HG02981 (cell line): ENCODE data around the gene SLC2A1.

ENCODE experiments used
- ATAC-seq: cut with Tn5 transposase; IDR thresholded peaks from one replicate; pipeline ENCODE4 v1.9.1; 2021; ENCODE audit warnings: mild to moderate bottlenecking, moderate library complexity; ENCODE audit not compliant: unreplicated experiment

Gene SLC2A1

DNA sequence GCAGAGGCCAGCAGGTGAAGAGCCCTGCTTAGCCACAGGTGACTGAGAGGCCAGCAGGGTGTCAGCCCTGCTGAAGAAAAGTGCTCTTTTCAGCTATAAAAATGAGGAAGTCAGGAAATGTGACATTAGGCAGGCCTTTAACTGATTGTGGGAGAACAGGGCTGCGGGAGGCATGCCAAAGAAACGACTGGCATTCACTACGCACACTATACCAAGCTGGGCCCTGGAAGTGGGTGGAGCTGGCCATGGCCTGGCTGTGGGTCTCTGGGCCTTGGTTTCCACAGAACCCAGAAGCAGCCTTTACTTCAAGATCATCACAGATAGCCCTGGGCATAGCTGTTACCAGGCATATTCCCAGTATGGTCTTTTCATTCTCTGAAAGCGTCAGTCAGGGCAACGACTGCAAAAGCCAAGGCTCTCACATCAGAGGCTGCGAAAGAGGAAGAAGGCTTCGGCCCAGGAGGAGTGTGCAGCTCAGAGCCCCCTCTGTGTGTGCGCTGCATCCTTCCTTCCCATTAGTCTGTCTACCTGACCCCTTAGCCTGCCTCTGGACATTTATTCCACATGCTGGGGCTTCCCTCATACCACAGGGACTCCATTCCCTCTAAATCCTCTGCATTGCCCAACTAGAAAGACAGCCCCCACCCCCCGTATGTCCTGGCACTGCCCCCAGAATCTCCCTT is 14.3 kb downstream of the SLC2A1 start:
- ATAC-seq, result no peak

GRCh38 chr1:42943728-42944127 is 14.9 kb downstream of the SLC2A1 start:
- ATAC-seq, result no peak

- ATAC-seq, result no peak
Observed at GRCh38 chr1:42943166-42943565, 15.5 kb downstream of the SLC2A1 start.

DNA sequence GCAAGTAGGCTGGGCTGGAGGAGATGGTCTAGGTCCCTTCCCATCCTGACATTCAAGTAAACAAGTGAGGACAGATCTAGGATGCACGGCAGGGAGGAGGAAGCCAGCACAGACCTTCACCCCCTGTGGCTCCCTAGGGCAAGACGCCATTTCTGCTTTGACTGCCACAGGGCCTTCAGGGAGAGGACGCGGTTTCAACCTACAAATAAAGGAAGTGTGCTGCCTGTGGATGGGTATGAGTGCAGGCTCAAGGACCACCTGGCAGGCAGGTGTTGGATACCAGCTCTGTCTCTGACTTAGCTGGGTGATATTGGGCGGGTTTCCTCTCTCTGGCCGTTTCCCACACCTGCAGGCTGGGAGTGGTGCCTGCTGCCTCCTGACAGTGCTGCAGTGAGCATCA is 16.2 kb downstream of the SLC2A1 start:
- ATAC-seq, result no peak

DNA sequence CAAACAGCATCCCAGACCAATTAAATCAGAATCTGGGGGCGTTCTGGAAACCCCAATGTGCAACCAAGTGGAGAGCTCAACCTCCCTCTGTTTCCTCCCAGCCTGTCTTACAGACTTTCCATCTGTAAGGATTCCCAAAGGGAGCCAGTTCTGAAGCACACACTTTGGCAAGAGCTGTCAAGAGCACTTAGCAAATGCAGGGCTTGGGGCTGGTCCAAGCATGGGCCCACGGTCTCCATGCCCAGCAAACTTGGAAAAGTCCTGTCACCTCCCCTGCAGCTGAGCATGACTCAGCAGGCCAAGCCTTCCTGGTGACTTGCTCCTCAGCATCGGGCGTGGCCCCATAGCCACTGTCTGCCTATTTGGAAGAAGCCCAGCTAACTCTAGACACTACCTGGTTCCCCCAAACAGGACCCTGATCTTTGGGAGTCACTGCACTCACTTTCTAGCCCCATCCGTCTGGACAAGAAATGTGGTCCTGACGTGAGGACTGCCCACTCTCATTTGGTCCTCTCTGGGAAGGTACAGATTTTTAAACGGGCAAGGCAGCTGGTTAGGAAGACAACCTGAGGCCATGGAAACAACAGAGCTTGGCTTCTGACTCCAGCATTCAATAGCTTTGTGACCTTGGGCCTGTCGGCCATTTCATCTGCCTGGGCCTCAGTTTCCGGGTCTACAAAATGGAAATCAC is 16.9 kb downstream of the SLC2A1 start:
- no peak for ATAC-seq

GRCh38 chr1:42940851-42941639 is 17.6 kb downstream of the SLC2A1 start:
- no peak for ATAC-seq

- ATAC-seq, result no peak
Observed at GRCh38 chr1:42938645-42939615, 19.7 kb downstream of the SLC2A1 start.

DNA sequence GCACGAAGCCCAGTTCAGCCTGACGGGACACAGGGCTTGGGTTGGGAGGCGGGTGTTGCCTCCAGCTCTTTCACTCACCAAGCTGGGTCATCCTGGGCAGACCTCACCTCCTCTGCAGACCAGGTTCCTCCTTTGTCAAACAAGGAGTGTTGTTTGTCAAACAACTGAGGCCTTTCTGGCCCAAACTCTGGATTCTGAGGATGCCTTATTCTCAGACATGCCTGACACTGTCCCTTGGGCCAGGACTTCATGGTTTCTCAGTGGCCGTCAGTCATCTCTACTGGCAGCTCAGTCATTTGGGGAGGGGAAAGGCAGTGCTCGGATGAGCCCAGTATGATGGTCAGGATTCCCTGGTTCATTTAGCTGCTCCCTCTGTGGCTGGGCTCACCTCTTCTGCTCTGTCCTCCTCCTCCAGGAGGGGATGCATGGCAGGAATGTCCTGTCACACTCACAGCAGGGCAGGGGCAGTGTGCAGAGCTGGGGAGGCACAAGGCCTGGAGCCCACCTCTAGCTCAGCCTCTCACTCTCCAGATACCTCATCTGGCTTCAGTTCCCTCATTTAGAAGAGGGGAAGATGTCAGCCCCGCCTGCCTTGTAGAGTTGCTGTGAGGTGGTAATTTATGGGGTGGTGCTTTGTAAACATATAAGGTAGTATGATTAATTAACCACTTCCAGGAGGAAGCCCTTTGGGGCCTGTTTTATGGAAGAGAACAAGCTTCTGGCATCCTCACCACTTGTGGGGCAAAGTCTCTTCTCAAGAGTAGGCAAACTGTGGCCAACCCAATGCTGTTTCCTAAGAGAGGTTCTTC is 20.6 kb downstream of the SLC2A1 start:
- no peak for ATAC-seq

DNA sequence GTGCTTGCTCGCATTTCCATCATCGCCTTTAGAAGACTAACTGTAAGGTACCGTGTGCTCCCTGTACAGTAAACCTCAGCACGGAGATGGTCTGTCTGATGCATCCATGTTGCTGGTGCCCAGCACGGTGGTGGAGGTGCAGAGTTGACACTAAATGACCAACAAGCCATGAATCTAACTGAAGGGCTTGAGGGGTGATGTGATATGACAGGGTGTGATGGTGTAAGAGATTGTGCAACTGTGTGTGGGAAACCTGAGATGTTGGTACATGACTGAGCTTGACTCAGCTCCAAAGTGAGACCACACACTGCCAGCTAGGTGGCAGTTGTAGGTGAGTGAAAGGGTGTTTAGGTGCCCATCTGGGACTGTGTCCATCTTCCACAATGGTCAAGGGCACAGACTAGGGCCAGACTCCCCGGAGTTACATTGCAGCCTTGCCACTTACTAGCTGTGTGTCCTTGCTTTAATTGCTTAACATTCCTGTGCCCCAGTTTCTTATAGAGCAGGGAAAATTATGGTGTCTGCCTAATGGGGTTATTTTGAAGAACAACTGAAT is 21.4 kb downstream of the SLC2A1 start:
- ATAC-seq, result no peak

DNA sequence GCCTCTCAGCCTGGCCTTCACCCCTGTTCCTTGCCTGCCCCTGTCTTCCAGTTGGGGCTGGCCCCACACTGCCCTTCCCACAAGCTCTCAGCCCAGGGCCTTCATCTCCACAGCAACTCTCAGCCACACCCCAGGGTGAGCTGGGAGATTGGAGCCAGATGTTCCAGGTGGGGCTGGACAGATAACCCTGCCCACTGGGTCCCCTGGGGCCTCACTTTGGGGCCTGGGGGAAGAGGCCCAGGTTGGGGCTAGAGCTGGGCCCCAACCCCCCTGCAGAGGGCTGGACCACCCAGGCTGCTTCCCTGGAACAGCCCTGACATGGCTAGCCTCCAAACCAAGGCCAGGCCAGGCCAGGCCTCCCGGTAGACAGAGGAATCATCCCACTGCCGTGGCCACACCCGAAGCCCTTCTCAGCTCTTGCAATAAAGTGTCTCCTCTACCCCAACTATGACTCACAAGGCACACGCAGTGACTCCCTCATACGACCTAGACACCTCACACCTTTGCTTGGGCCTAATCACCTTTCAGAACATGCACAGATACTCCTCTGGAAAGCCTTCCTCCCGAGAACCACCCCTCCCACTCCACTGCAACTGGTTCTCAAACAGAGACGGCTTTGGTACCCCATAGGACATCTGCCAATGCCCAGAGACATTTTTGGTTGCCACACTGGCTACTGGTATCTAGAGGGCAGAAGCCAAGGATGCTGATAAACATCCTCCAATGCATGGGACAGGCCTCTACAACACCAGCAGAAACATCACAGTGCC is 22.2 kb downstream of the SLC2A1 start:
- ATAC-seq, result no peak

GRCh38 chr1:42935971-42936308 is 22.7 kb downstream of the SLC2A1 start:
- ATAC-seq, result no peak

DNA sequence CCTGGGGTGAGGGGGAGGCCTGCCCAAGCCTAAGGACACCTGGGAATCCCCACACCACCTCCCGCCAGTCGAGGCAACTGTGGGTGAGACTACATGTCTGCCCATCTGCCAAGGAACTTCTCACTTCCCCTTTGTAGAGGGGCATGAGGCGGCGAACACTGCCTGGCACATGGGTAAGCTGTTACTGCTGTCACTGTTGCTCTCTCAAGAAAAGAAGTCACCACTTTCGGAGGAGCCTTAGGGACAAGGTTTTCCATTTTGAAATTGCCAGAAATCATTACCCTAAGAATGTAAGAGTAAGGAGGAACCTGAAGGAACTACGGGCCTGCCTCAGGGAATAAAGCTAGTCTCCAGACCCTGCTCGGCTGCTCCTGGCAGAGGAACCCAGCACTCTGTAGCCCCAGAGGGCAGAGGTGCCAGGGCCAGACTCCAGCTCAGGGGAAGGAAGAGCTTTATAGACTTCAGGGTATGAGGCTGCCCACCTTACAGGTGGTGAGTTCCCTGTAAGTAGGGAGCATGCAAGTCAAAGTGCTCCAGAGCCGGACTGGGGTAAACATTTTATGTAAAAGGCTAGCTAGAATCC is 23.3 kb downstream of the SLC2A1 start:
- no peak for ATAC-seq

- no peak for ATAC-seq
Observed at GRCh38 chr1:42934541-42935312, 23.9 kb downstream of the SLC2A1 start.

DNA sequence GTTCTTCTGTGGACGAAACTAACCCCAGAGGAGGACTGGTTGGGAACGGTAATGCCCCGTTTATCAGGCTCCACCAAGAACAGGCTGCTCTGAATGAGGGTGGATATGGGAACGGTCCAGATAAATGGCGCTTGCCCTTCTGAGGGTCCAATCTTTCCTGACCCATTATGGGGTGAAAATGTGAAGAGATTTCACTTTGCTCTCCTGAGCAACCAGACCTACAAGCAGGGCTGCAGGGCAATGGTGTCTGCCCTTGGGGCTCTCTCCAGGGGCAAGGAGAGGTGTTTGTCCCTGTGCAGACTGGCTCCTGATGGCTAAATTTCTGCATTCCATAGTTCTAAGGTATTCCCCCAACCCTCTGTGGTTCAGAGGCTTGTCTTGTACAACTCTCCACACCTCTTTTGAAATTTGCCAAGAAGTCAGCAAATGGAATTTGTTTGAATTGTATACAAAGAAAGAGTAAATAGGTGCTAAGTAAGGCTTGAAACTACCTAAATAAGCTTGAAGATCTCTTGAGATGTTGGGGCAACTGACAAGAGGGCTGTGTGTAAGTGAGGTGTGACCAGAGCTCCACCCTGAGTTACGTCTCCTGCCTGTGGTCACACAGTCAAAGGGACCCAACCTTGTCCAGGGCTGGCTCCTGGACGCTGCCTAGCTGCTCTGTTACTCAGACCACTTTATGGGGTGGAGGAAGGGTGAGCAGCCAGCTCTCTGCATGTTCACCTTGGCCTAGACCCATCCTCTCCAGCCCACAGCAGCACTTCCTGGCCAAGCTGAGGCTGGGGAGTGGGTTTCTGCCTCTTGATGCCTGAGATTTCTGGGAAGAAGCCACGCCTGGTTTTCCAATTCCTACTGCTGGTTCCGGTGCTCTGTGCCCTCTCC is 24.8 kb downstream of the SLC2A1 start:
- no peak for ATAC-seq

GRCh38 chr1:42933060-42933586 is 25.5 kb downstream of the SLC2A1 start:
- no peak for ATAC-seq

- ATAC-seq, result no peak
Observed at GRCh38 chr1:42932442-42932941, 26.2 kb downstream of the SLC2A1 start.
